GM18867 (cell line): ENCODE data around the gene LEAP2.
"Not testable (repeated sequence)": the region's sequence is repeated elsewhere in the genome, so short reads cannot be mapped to it uniquely, and the experiment has no call there.

Experiments used
- ATAC-seq: cut with Tn5 transposase; IDR thresholded peaks from one replicate; pipeline ENCODE4 v1.9.1; 2021; ENCODE audit warnings: mild to moderate bottlenecking, moderate library complexity; ENCODE audit not compliant: unreplicated experiment

Gene LEAP2

GRCh38 chr5:132840313-132840712, 33.2 kb upstream of the LEAP2 start:
- ATAC-seq = no peak

GRCh38 chr5:132840896-132841295, 32.6 kb upstream of the LEAP2 start:
- ATAC-seq = no peak

- no peak for ATAC-seq
Measured at GRCh38 chr5:132841305-132841704, 32.2 kb upstream of the LEAP2 start.

GRCh38 chr5:132848270-132848669, 25.2 kb upstream of the LEAP2 start:
- ATAC-seq = no peak

GRCh38 chr5:132849347-132849746, 24.1 kb upstream of the LEAP2 start:
- ATAC-seq = no peak

- no peak for ATAC-seq
Measured at GRCh38 chr5:132850066-132850465, 23.4 kb upstream of the LEAP2 start.

GRCh38 chr5:132853323-132853722, 20.1 kb upstream of the LEAP2 start:
- no peak for ATAC-seq

GRCh38 chr5:132853790-132854189, 19.7 kb upstream of the LEAP2 start:
- ATAC-seq = no peak

- ATAC-seq = no peak
Measured at GRCh38 chr5:132854301-132854700, 19.2 kb upstream of the LEAP2 start.

GRCh38 chr5:132854992-132855391, 18.5 kb upstream of the LEAP2 start:
- not testable (repeated sequence) for ATAC-seq

- no peak for ATAC-seq
Measured at GRCh38 chr5:132856011-132856410, 17.5 kb upstream of the LEAP2 start.

GRCh38 chr5:132859889-132860437, 13.5 kb upstream of the LEAP2 start:
- no peak for ATAC-seq

- no peak for ATAC-seq
Measured at GRCh38 chr5:132860742-132861141, 12.7 kb upstream of the LEAP2 start.

GRCh38 chr5:132865668-132866341, 7.7 kb upstream of the LEAP2 start:
- peak; percentile 25 for ATAC-seq

- peak; percentile 98 for ATAC-seq
Measured at GRCh38 chr5:132866342-132867045, 7.0 kb upstream of the LEAP2 start, which contains the start of the genes GDF9 and UQCRQ. Gene GDF9, minus strand, starts transcription at chr5:132866469. Its CDS starts 1,936 bp downstream, at chr5:132864533. Gene UQCRQ, plus strand, starts transcription at chr5:132866642. Its CDS starts 240 bp downstream, at chr5:132866882.

- ATAC-seq = no peak
Measured at GRCh38 chr5:132867046-132867451, 6.4 kb upstream of the LEAP2 start.

GRCh38 chr5:132868754-132869153, 4.7 kb upstream of the LEAP2 start:
- ATAC-seq = no peak

- ATAC-seq = no peak
Measured at GRCh38 chr5:132870801-132871200, 2.7 kb upstream of the LEAP2 start.

GRCh38 chr5:132871459-132872284, 1.8 kb upstream of the LEAP2 start:
- ATAC-seq = no peak

- ATAC-seq = no peak
Measured at GRCh38 chr5:132872788-132873118, 715 bp upstream of the LEAP2 start.

GRCh38 chr5:132873930-132874271, 433 bp downstream of the LEAP2 start:
- ATAC-seq = no peak
